GM12878 (cell line): ENCODE measurements around the gene U2AF2. TPM values are rescaled to one million over a fixed set of nuclear protein-coding genes. Genes with fewer than 3 reads are reported as not detected.

Experiments used
- ATAC-seq: fragments of 200-7000 bp; cut with Tn5 transposase; 3 replicates; pipeline ENCODE4 v1.9.1; 2020; ENCODE audit warnings: mild to moderate bottlenecking, moderate library complexity
- BruUV-seq: library from RNA; stranded (reverse); fragments of 400-500 nt; replicated peaks from 2 replicates; lab custom pipeline; 2021; lab: Mats Ljungman, UMichigan
- CTCF ChIA-PET: fragments of 300-600 bp; sonication (Branson Sonifier 250); formaldehyde crosslinking; extraction: SDS; loops from one replicate; lab custom pipeline; 2021; ENCODE audit warnings: inconsistent platforms; lab: Yijun Ruan, JAX
- POLR2A ChIA-PET: fragments of 350-600 bp; formaldehyde crosslinking; extraction: SDS; loops from one replicate; lab custom pipeline; 2021; ENCODE audit warnings: inconsistent platforms; lab: Charles Lee
- RAD21 ChIA-PET: fragments of 300-600 bp; sonication (Branson Sonifier 250); formaldehyde crosslinking; loops from one replicate; lab custom pipeline; 2023; ENCODE audit warnings: antibody characterized with exemption; ENCODE audit not compliant: unreplicated experiment; lab: Charles Lee
- SMC1A ChIA-PET: fragments of 300-600 bp; sonication (Branson Sonifier 250); formaldehyde crosslinking; loops from one replicate; lab custom pipeline; 2023; ENCODE audit not compliant: unreplicated experiment, uncharacterized antibody; lab: Charles Lee
- DNase-seq: peaks from one replicate; pipeline ENCODE4 v3.0.0-alpha.2; 2011; ENCODE audit warnings: low read depth, low spot score
- FAIRE-seq: peaks from 3 replicates; lab custom pipeline; 2011; peaks lifted over from hg19 to GRCh38; lab: Jason Lieb, UNC
- H2AFZ ChIP-seq: 2 replicates; pipeline ENCODE4 v1.6.0; 2011; ENCODE audit warnings: low read depth, low read length, control low read depth; ENCODE audit not compliant: control insufficient read depth
- H3K27ac ChIP-seq: 2 replicates; pipeline ENCODE4 v1.5.1; 2011; ENCODE audit warnings: control low read depth; ENCODE audit not compliant: control insufficient read depth, insufficient read depth
- H3K27me3 ChIP-seq, 2 experiments: replicated peaks in 1 of 2; 2 replicates each; pipeline versions ENCODE4 v1.6.0 to v1.6.1; 2011; ENCODE audit warnings: low read length in 1 of 2; ENCODE audit not compliant: control insufficient read depth in 2 of 2, insufficient read depth in 2 of 2
- H3K36me3 ChIP-seq, 2 experiments: 2 replicates each; pipeline ENCODE4 v1.5.1; 2011; ENCODE audit warnings: low read length in 1 of 2; ENCODE audit not compliant: control insufficient read depth in 2 of 2, insufficient read depth in 2 of 2
- H3K4me1 ChIP-seq: 2 replicates; pipeline ENCODE4 v1.6.1; 2011; ENCODE audit warnings: mild to moderate bottlenecking, low read length, moderate library complexity, mixed read lengths; ENCODE audit not compliant: control insufficient read depth, insufficient read depth
- H3K4me2 ChIP-seq: 2 replicates; pipeline ENCODE4 v1.6.0; 2011; ENCODE audit warnings: control low read depth; ENCODE audit not compliant: control insufficient read depth, insufficient read depth
- H3K4me3 ChIP-seq: fragments of 200-600 bp; sonication (generic); 2 replicates; pipeline ENCODE4 v1.5.1; 2016
- H3K79me2 ChIP-seq: 2 replicates; pipeline ENCODE4 v1.6.0; 2011; ENCODE audit warnings: low read length; ENCODE audit not compliant: control insufficient read depth, insufficient read depth
- H3K9ac ChIP-seq: 2 replicates; pipeline ENCODE4 v1.8.0; 2011; ENCODE audit warnings: low read length, control low read depth, mixed read lengths; ENCODE audit not compliant: control insufficient read depth, insufficient read depth
- H3K9me3 ChIP-seq: replicated peaks from 3 replicates; pipeline ENCODE4 v1.5.1; 2011; ENCODE audit warnings: mild to moderate bottlenecking, low read length; ENCODE audit not compliant: control insufficient read depth, insufficient read depth
- H4K20me1 ChIP-seq: 2 replicates; pipeline ENCODE4 v1.6.0; 2011; ENCODE audit not compliant: control insufficient read depth, insufficient read depth
- BCLAF1 ChIP-seq: fragments of 450-650 bp; IDR thresholded peaks from 2 replicates; pipeline ENCODE4 v1.6.1; 2017; ENCODE audit warnings: antibody characterized with exemption, mild to moderate bottlenecking, moderate library complexity
- BRCA1 ChIP-seq: IDR thresholded peaks from 2 replicates; pipeline ENCODE4 v1.6.1; 2011; ENCODE audit warnings: low read depth, low read length, improper control_type of control experiment
- CHD4 ChIP-seq: fragments of 200-600 bp; sonication (generic); IDR thresholded peaks from 2 replicates; pipeline ENCODE4 v1.6.1; 2016; ENCODE audit warnings: mild to moderate bottlenecking
- DPF2 ChIP-seq: fragments of 450-650 bp; IDR thresholded peaks from 2 replicates; pipeline ENCODE4 v1.6.1; 2017; ENCODE audit warnings: mild to moderate bottlenecking
- ETV6 ChIP-seq, 2 experiments: fragments of 450-650 bp in 1 of 2; IDR thresholded peaks in 1 of 2; conservative IDR thresholded peaks in 1 of 2; 2 replicates each; pipeline ENCODE4 v1.6.1; 2014; ENCODE audit warnings: antibody characterized with exemption in 1 of 2, borderline replicate concordance in 1 of 2, low read depth in 1 of 2, mild to moderate bottlenecking in 1 of 2, moderate library complexity in 1 of 2
- GATAD2B ChIP-seq: fragments of 450-650 bp; conservative IDR thresholded peaks from 2 replicates; pipeline ENCODE4 v1.6.1; 2017; ENCODE audit warnings: low read depth, mild to moderate bottlenecking, moderate library complexity
- HDAC6 ChIP-seq: fragments of 200-600 bp; sonication (generic); IDR thresholded peaks from one replicate; pipeline ENCODE4 v1.8.0; 2017; ENCODE audit warnings: antibody characterized with exemption; ENCODE audit not compliant: unreplicated experiment
- NBN ChIP-seq: fragments of 450-650 bp; IDR thresholded peaks from 2 replicates; pipeline ENCODE4 v1.6.1; 2016
- NR2F1 ChIP-seq: fragments of 450-650 bp; conservative IDR thresholded peaks from 2 replicates; pipeline ENCODE4 v1.6.1; 2017; ENCODE audit warnings: mild to moderate bottlenecking
- PAX5 ChIP-seq: IDR thresholded peaks from 2 replicates; pipeline ENCODE4 v1.6.1; 2011; ENCODE audit warnings: low read depth, low read length, borderline replicate concordance
- POLR2AphosphoS2 ChIP-seq: IDR thresholded peaks from 2 replicates; pipeline ENCODE4 v1.6.1; 2011; ENCODE audit warnings: low read depth, mild to moderate bottlenecking, low read length, improper control_type of control experiment, moderate library complexity
- RFX5 ChIP-seq: IDR thresholded peaks from 2 replicates; pipeline ENCODE4 v1.6.1; 2011; ENCODE audit warnings: low read depth, low read length, improper control_type of control experiment
- SMC3 ChIP-seq: IDR thresholded peaks from 2 replicates; pipeline ENCODE4 v1.6.1; 2011; ENCODE audit warnings: low read length, improper control_type of control experiment, borderline replicate concordance
- SP1 ChIP-seq: IDR thresholded peaks from one replicate; pipeline ENCODE4 v1.6.1; 2011; ENCODE audit warnings: low read depth, low read length
- TAF1 ChIP-seq: IDR thresholded peaks from 2 replicates; pipeline ENCODE4 v1.6.1; 2011; ENCODE audit warnings: mild to moderate bottlenecking, low read depth, low read length, borderline replicate concordance
- TCF12 ChIP-seq: IDR thresholded peaks from 2 replicates; pipeline ENCODE4 v1.6.1; 2011; ENCODE audit warnings: low read depth, mild to moderate bottlenecking, low read length
- TCF7 ChIP-seq: IDR thresholded peaks from 2 replicates; pipeline ENCODE4 v1.6.1; 2014; ENCODE audit warnings: antibody characterized with exemption, borderline replicate concordance
- ZNF217 ChIP-seq: fragments of 450-650 bp; IDR thresholded peaks from 2 replicates; pipeline ENCODE4 v1.6.1; 2017; ENCODE audit warnings: antibody characterized with exemption, mild to moderate bottlenecking
- ZNF274 ChIP-seq: IDR thresholded peaks from one replicate; pipeline ENCODE4 v1.8.0; 2011; ENCODE audit not compliant: insufficient read length, insufficient read depth
- ZNF384 ChIP-seq: IDR thresholded peaks from 2 replicates; pipeline ENCODE4 v1.6.1; 2012; ENCODE audit warnings: low read depth, mild to moderate bottlenecking, low read length, improper control_type of control experiment, borderline replicate concordance
- ZZZ3 ChIP-seq: IDR thresholded peaks from 2 replicates; pipeline ENCODE4 v1.6.1; 2011; ENCODE audit warnings: low read depth; ENCODE audit not compliant: control insufficient read depth, insufficient read length
- WGBS: methylation state at CpG from one replicate; pipeline ENCODE4 v1.1.6; 2016; ENCODE audit warnings: low lambda C conversion rate; ENCODE audit not compliant: insufficient replicate concordance, insufficient coverage; ENCODE audit errors: missing lambda C conversion rate; 5-methylcytosine and 5-hydroxymethylcytosine counted together
- in situ Hi-C: fragments of 300-500 bp; cut with MboI; formaldehyde crosslinking; loops from 9 replicates; pipeline ENCODE4 v1.14.3; 2018; ENCODE audit warnings: mixed read lengths
- intact Hi-C: fragments of 100-400 bp; cut with micrococcal nuclease; formaldehyde crosslinking; loops from one replicate; pipeline ENCODE4 v1.14.2; 2022; ENCODE audit not compliant: unreplicated experiment
- polyA plus RNA-seq, 11 experiments: library from polyadenylated mRNA; depleted of rRNA in 4 of 11; unstranded in 6 of 11; stranded (reverse) in 5 of 11; fragments of >200 nt; fragmentation: Nextera tagmentation in 4 of 11; fragmentation: Illumina TruSeq in 1 of 11; extraction: Ambion mirVana in 4 of 11; extraction: Trizol in 1 of 11; gene quantifications; 1 replicate in 1 of 11; 2 replicates in 10 of 11; pipeline versions ENCODE4 v1.2.1 to v1.2.3, GENCODE V29; 2011 to 2016; ENCODE audit warnings: inconsistent platforms in 2 of 11, missing spikeins in 2 of 11, low read depth in 1 of 11
- total RNA-seq, 4 experiments: library from RNA; depleted of rRNA in 3 of 4; stranded (reverse); fragments of >200 nt in 3 of 4; fragmentation: Illumina TruSeq in 1 of 4; extraction: Trizol in 1 of 4; gene quantifications; 2 replicates each; pipeline versions ENCODE4 v1.2.1 to v1.2.3, GENCODE V29; 2013 to 2021
- TF ChIP-seq, protein P1 (sequence below): IDR thresholded peaks from 2 replicates; pipeline ENCODE4 v1.6.1; 2012; ENCODE audit warnings: low read depth, low read length, improper control_type of control experiment

The U2AF2 gene
- total and polyA plus RNA-seq, 10 of the 15 experiments (the other 5 are each of a cell fraction or from before 2014, with no cell fraction given), result 3.0 to 338 (median 130) TPM

GRCh38 chr19:55642153-55643002 is 12.5 kb upstream of the U2AF2 start:
- 1% methylated on average over 55 of the region's 65 CpGs for WGBS
- BruUV-seq, result TSS peak; percentile 42
- Histone ChIP-seq H3K4me3 (peak overlapping the region; percentile 95), H3K27ac (peak overlapping the region; percentile 64), H3K4me2 (peak overlapping the region; percentile 97), H4K20me1 (no peaks in the 10 kb centered on the region), H3K9ac (peak overlapping the region; percentile 86), H2AFZ (no peak overlapping the region), H3K79me2 (peaks cover 61% of the 10 kb centered on the region), H3K27me3 (no peaks in the 10 kb centered on the region), H3K9me3 (no peaks in the 10 kb centered on the region), H3K4me1 (peaks cover 39% of the 10 kb centered on the region), H3K36me3 (0 out of 4 replicates have a peak, but pooled peaks cover 0 to 2% of the 10 kb centered on the region in 2 experiments)
- in situ Hi-C loops, result no loop called here
- intact Hi-C loops, result loop anchor here (5.0 kb wide), 2 partner anchors 35 to 40 kb away; partner anchors contain the start of genes EPN1 and ZNF524
- peak; percentile 25 for ATAC-seq
- RAD21 ChIA-PET, result interaction anchor here (1.0 to 2.4 kb wide), 3 partner anchors 10 to 387 kb away, joined by 4 to 18 read pairs (median 10); partner anchors contain the start of gene U2AF2
- DNase-seq, result no peak
- FAIRE-seq, result no peak
- POLR2A ChIA-PET, result interaction anchor here (0.8 to 2.0 kb wide), 9 partner anchors 7 to 166 kb away, joined by 3 to 11 read pairs (median 3); partner anchors contain the start of genes FIZ1, ZNF524, ZNF628 and ZNF784
- CTCF ChIA-PET, result interaction anchor here (0.6 to 1.8 kb wide), 6 partner anchors 10 to 144 kb away, joined by 3 to 17 read pairs (median 3); no protein-coding TSS in a partner anchor
- SMC1A ChIA-PET, result interaction anchor here (1.5 to 1.7 kb wide), 2 partner anchors 10 to 12 kb away, joined by 4 read pairs; partner anchors contain the start of gene U2AF2
- no peak for TF ChIP-seq NBN
- no peak for TF ChIP-seq HDAC6
- no peak for TF ChIP-seq SP1
- TF ChIP-seq PAX5, result peak; percentile 24; the same call in 1 of the 2 replicates
- TF ChIP-seq TCF12, result peak; percentile 21; the same call in 1 of the 2 replicates
- TF ChIP-seq POLR2AphosphoS2, result no peak
- TF ChIP-seq TAF1, result no peak
- no peak for TF ChIP-seq RFX5
- no peak for TF ChIP-seq BCLAF1
- TF ChIP-seq, protein P1, sequence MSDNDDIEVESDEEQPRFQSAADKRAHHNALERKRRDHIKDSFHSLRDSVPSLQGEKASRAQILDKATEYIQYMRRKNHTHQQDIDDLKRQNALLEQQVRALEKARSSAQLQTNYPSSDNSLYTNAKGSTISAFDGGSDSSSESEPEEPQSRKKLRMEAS, result peak; percentile 74
- peak; percentile 65; the same call in 1 of the 2 replicates for TF ChIP-seq GATAD2B
- no peak for TF ChIP-seq ZZZ3
- no peak for TF ChIP-seq SMC3
- TF ChIP-seq ETV6 (conservative IDR thresholded peaks at IDR 0.05 in 1 of 2, IDR thresholded peaks at IDR 0.05 in 1 of 2; ENCODE audit: borderline replicate concordance in 1 of 2, low read depth in 1 of 2), result no peak
- no peak for TF ChIP-seq ZNF384
- TF ChIP-seq CHD4, result no peak
- TF ChIP-seq TCF7, result no peak
- TF ChIP-seq BRCA1, result no peak
- 0 out of 2 replicates have a peak, but pooled peaks have one; percentile 24 for TF ChIP-seq ZNF217
- TF ChIP-seq ZNF274, result no peak
- no peak; the same call in 1 of the 2 replicates for TF ChIP-seq NR2F1
- TF ChIP-seq DPF2, result no peak; the same call in 1 of the 2 replicates
